Mesenchymal stem cell (in vitro differentiated cells and primary cell): Measurements from ENCODE around the gene MMP13.
"Not testable (repeated sequence)": the region's sequence is repeated elsewhere in the genome, so short reads cannot be mapped to it uniquely, and the experiment has no call there.

ENCODE experiments used
- DNase-seq: peaks from one replicate; pipeline ENCODE4 v3.0.0-alpha.2; 2013
- H2AFZ ChIP-seq: one replicate; pipeline ENCODE4 v1.6.1; 2013; ENCODE audit warnings: low read depth, mild to moderate bottlenecking, control low read depth, inconsistent platforms, low read length, moderate library complexity
- H2AK5ac ChIP-seq: 2 replicates; pipeline ENCODE4 v1.6.1; 2013; ENCODE audit warnings: low read length, moderate library complexity, mild to moderate bottlenecking, inconsistent platforms; ENCODE audit not compliant: severe bottlenecking
- H2BK120ac ChIP-seq: one replicate; pipeline ENCODE4 v1.6.1; 2013; ENCODE audit warnings: low read depth, mild to moderate bottlenecking, inconsistent platforms, low read length, moderate library complexity
- H2BK12ac ChIP-seq, 2 experiments: one replicate each; pipeline ENCODE4 v1.6.1; 2013; ENCODE audit warnings: inconsistent platforms in 2 of 2, low read length in 2 of 2, mild to moderate bottlenecking in 2 of 2, moderate library complexity in 2 of 2, control low read depth in 1 of 2
- H2BK15ac ChIP-seq: one replicate; pipeline ENCODE4 v1.6.1; 2013; ENCODE audit warnings: mild to moderate bottlenecking, low read depth, inconsistent platforms; ENCODE audit not compliant: poor library complexity, severe bottlenecking
- H2BK5ac ChIP-seq: 2 replicates; pipeline ENCODE4 v1.6.1; 2013; ENCODE audit warnings: low read depth, mild to moderate bottlenecking, low read length, control low read depth, inconsistent platforms; ENCODE audit not compliant: poor library complexity, severe bottlenecking
- H3K14ac ChIP-seq, 2 experiments: one replicate each; pipeline ENCODE4 v1.6.1; 2013; ENCODE audit warnings: inconsistent platforms in 2 of 2, low read length in 2 of 2, control low read depth in 1 of 2, mild to moderate bottlenecking in 1 of 2, moderate library complexity in 1 of 2
- H3K18ac ChIP-seq, 2 experiments: one replicate each; pipeline ENCODE4 v1.6.1; 2013; ENCODE audit warnings: inconsistent platforms in 2 of 2, low read length in 2 of 2, control low read depth in 1 of 2, low read depth in 1 of 2, mild to moderate bottlenecking in 1 of 2
- H3K23ac ChIP-seq, 2 experiments: one replicate each; pipeline ENCODE4 v1.6.1; 2013; ENCODE audit warnings: inconsistent platforms in 2 of 2, low read length in 2 of 2, mild to moderate bottlenecking in 2 of 2, moderate library complexity in 2 of 2, control low read depth in 1 of 2
- H3K27ac ChIP-seq: 2 replicates; pipeline ENCODE4 v1.5.1; 2013; ENCODE audit warnings: mild to moderate bottlenecking, moderate library complexity, low read length, control low read depth, inconsistent platforms; ENCODE audit not compliant: poor library complexity, severe bottlenecking
- H3K27me3 ChIP-seq, 2 experiments: 2 replicates each; pipeline versions ENCODE4 v1.6.1 to v1.7.0; 2013; ENCODE audit warnings: low read length in 2 of 2, mild to moderate bottlenecking in 2 of 2, moderate library complexity in 2 of 2, control low read depth in 1 of 2, inconsistent platforms in 1 of 2; ENCODE audit not compliant: control insufficient read depth in 1 of 2, insufficient read depth in 1 of 2
- H3K36me3 ChIP-seq, 2 experiments: 2 replicates each; pipeline versions ENCODE4 v1.6.1 to v1.7.0; 2013; ENCODE audit warnings: low read length in 2 of 2, control low read depth in 1 of 2, inconsistent platforms in 1 of 2, low read depth in 1 of 2, mild to moderate bottlenecking in 1 of 2; ENCODE audit not compliant: insufficient read depth in 2 of 2, control insufficient read depth in 1 of 2
- H3K4ac ChIP-seq, 2 experiments: one replicate each; pipeline ENCODE4 v1.6.1; 2013; ENCODE audit warnings: inconsistent platforms in 2 of 2, low read length in 2 of 2, mild to moderate bottlenecking in 2 of 2, moderate library complexity in 2 of 2, control low read depth in 1 of 2, low read depth in 1 of 2
- H3K4me1 ChIP-seq: 2 replicates; pipeline ENCODE4 v1.6.1; 2013; ENCODE audit warnings: low read depth, low read length, control low read depth; ENCODE audit not compliant: control insufficient read depth, insufficient read depth
- H3K4me2 ChIP-seq: 2 replicates; pipeline ENCODE4 v1.6.1; 2013; ENCODE audit warnings: low read length, mild to moderate bottlenecking, inconsistent platforms; ENCODE audit not compliant: poor library complexity, severe bottlenecking
- H3K4me3 ChIP-seq, 2 experiments: 2 replicates each; pipeline versions ENCODE4 v1.5.1 to v1.7.0; 2013; ENCODE audit warnings: low read length in 2 of 2, mild to moderate bottlenecking in 2 of 2, control low read depth in 1 of 2, low read depth in 1 of 2; ENCODE audit not compliant: insufficient read depth in 1 of 2
- H3K79me1 ChIP-seq: replicated peaks from 2 replicates; pipeline ENCODE4 v1.6.1; 2013; ENCODE audit warnings: mild to moderate bottlenecking, control low read depth, low read length, inconsistent platforms; ENCODE audit not compliant: poor library complexity, severe bottlenecking
- H3K9ac ChIP-seq: 2 replicates; pipeline ENCODE4 v1.7.0; 2013; ENCODE audit warnings: mild to moderate bottlenecking, low read length, moderate library complexity
- H3K9me3 ChIP-seq: 2 replicates; pipeline ENCODE4 v1.7.0; 2013; ENCODE audit warnings: mild to moderate bottlenecking, low read length; ENCODE audit not compliant: control insufficient read depth
- H4K8ac ChIP-seq: one replicate; pipeline ENCODE4 v1.6.1; 2013; ENCODE audit warnings: inconsistent platforms, mild to moderate bottlenecking, low read length, moderate library complexity
- H4K91ac ChIP-seq: one replicate; pipeline ENCODE4 v1.6.1; 2013; ENCODE audit warnings: mild to moderate bottlenecking, low read length, inconsistent platforms
- WGBS: methylation state at CpG from one replicate; pipeline ENCODE4 v1.1.7; 2013; ENCODE audit warnings: mixed read lengths; 5-methylcytosine and 5-hydroxymethylcytosine counted together

The MMP13 gene

DNA sequence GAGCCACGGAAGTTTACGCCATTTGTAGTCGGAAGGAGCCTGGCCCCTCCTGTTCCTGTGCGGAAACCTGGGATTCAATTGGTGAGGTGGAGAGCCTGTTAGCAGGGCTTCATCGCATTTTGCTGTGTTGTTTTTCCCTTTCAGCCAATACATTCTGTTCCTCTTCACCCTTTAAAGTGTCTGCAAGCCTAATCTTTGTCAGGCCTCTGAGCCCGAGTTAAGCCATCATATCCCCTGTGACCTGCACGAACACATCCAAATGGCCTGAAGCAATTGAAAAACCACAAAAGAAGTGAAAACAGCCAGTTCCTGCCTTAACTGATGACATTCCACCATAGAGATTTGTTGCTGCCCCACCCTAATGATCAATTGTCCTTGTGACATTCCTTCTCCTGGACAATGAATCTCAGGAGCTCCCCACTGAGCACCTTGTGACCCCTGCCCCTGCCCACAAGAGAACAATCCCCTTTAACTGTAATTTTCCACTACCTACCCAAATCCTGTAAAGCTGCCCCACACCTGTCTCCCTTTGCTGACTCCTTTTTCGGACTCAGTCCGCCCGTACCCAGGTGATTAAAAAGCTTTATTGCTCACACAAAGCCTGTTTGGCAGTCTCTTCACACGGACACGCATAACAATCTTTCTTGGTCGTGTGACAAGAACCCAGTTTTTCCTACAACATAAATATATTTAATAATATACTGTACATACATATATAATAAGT is 43.6 kb downstream of the MMP13 start:
- Histone ChIP-seq H2BK120ac (no peak overlapping the region), H3K27me3 (no peaks in the 10 kb centered on the region), H3K4me1 (no peaks in the 10 kb centered on the region), H3K4me3 (no peak overlapping the region), H3K9me3 (no peaks in the 10 kb centered on the region), H4K8ac (no peak overlapping the region), H2BK15ac (no peak overlapping the region), H2AK5ac (no peak overlapping the region), H3K4ac (no peak overlapping the region), H3K4me2 (no peak overlapping the region), H2BK5ac (no peak overlapping the region), H4K91ac (no peak overlapping the region), H3K23ac (no peak overlapping the region), H2BK12ac (no peak overlapping the region), H3K9ac (no peak overlapping the region), H3K18ac (no peak overlapping the region), H3K36me3 (no peaks in the 10 kb centered on the region), H2AFZ (no peak overlapping the region), H3K79me1 (no peaks in the 10 kb centered on the region), H3K14ac (no peak overlapping the region), H3K27ac (no peak overlapping the region)
- WGBS, result 91% methylated on average over 12 of the region's 13 CpGs
- DNase-seq, result no peak

DNA sequence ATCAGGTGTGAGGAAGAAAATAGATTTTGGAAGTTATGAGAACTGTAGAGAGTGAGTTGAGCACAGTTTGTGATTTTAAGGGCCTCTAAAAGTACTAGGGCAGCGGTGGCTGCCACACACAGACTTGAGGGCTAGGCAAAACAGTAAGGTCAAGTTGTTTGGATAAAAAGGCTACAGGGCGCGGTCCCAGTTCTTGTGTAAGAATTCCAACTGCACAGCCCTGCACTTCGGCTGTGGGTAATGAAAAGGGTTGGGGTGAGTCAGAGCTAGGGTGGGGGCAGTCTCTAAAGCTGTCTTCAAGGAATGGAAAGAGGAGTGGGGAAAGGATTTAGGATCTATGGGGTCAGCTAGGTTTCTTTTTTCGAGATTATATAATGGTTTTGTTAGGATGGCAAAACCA is 49.7 kb downstream of the MMP13 start:
- WGBS, result 31% methylated on average over 5 of the region's 5 CpGs
- H3K14ac ChIP-seq, H2BK12ac ChIP-seq, H3K23ac ChIP-seq, H3K4ac ChIP-seq, H2BK15ac ChIP-seq, H3K9ac ChIP-seq, H4K8ac ChIP-seq, H2BK120ac ChIP-seq, H3K27ac ChIP-seq, H4K91ac ChIP-seq, H3K4me3 ChIP-seq, H3K18ac ChIP-seq, H3K4me1 ChIP-seq, H3K9me3 ChIP-seq, H3K4me2 ChIP-seq, H2BK5ac ChIP-seq, H2AK5ac ChIP-seq, H3K36me3 ChIP-seq, H3K79me1 ChIP-seq, H2AFZ ChIP-seq, H3K27me3 ChIP-seq: not testable (repeated sequence)
- DNase-seq, result peak; percentile 27

GRCh38 chr11:102903895-102904294 is 51.6 kb downstream of the MMP13 start:
- H3K23ac ChIP-seq, H2BK12ac ChIP-seq, H4K8ac ChIP-seq, H3K4me3 ChIP-seq, H2BK120ac ChIP-seq, H3K14ac ChIP-seq, H3K27ac ChIP-seq, H3K9me3 ChIP-seq, H3K4me2 ChIP-seq, H3K4ac ChIP-seq, H2AK5ac ChIP-seq, H3K36me3 ChIP-seq, H3K27me3 ChIP-seq, H2BK15ac ChIP-seq, DNase-seq, H4K91ac ChIP-seq, H3K79me1 ChIP-seq, H2AFZ ChIP-seq, H2BK5ac ChIP-seq, H3K9ac ChIP-seq, H3K18ac ChIP-seq, H3K4me1 ChIP-seq: not testable (repeated sequence)
- 71% methylated on average over 5 of the region's 5 CpGs for WGBS

- no peak overlapping the region for H4K91ac ChIP-seq
- H3K79me1 ChIP-seq, result no peaks in the 10 kb centered on the region
- no peak overlapping the region for H3K18ac ChIP-seq
- H2BK5ac ChIP-seq, result no peak overlapping the region
- no peak overlapping the region for H3K14ac ChIP-seq
- no peak overlapping the region for H3K9ac ChIP-seq
- H3K27me3 ChIP-seq, result no peaks in the 10 kb centered on the region
- H3K4me2 ChIP-seq, result no peak overlapping the region
- no peak overlapping the region for H2BK15ac ChIP-seq
- WGBS, result 100% methylated on average over 1 of the region's 2 CpGs
- H3K23ac ChIP-seq, result no peak overlapping the region
- no peak overlapping the region for H2BK120ac ChIP-seq
- no peak overlapping the region for H2BK12ac ChIP-seq
- H2AK5ac ChIP-seq, result no peak overlapping the region
- no peaks in the 10 kb centered on the region for H3K4me1 ChIP-seq
- H3K4ac ChIP-seq, result no peak overlapping the region
- no peak for DNase-seq
- no peak overlapping the region for H3K4me3 ChIP-seq
- H3K36me3 ChIP-seq, result no peaks in the 10 kb centered on the region
- H4K8ac ChIP-seq, result no peak overlapping the region
- no peak overlapping the region for H2AFZ ChIP-seq
- H3K27ac ChIP-seq, result no peak overlapping the region
- H3K9me3 ChIP-seq, result no peaks in the 10 kb centered on the region
Measured at GRCh38 chr11:102900346-102900745, 55.2 kb downstream of the MMP13 start.
